Kidney epithelial cell (primary cell): Measurements from ENCODE around the gene LRRC19. TPM values are rescaled to one million over a fixed set of nuclear protein-coding genes. Genes with fewer than 3 reads are reported as not detected.

Source experiments
- DNase-seq: peaks from one replicate; pipeline ENCODE4 v3.0.0-alpha.2; 2010; ENCODE audit warnings: low read depth
- H3K27me3 ChIP-seq: 2 replicates; pipeline ENCODE4 v1.6.0; 2011; ENCODE audit warnings: low read length; ENCODE audit not compliant: control insufficient read depth, insufficient read depth
- H3K36me3 ChIP-seq: 2 replicates; pipeline ENCODE4 v1.5.1; 2011; ENCODE audit warnings: low read length; ENCODE audit not compliant: control insufficient read depth, insufficient read depth
- H3K4me3 ChIP-seq: 2 replicates; pipeline ENCODE4 v1.5.1; 2011; ENCODE audit warnings: low read depth, mild to moderate bottlenecking, control low read depth, low read length
- total RNA-seq: library from RNA; depleted of rRNA; stranded (reverse); fragments of >200 nt; gene quantifications from 2 replicates; pipeline ENCODE4 v1.2.3, GENCODE V29; 2015
- TF ChIP-seq, protein P1 (sequence below): IDR thresholded peaks from 2 replicates; pipeline ENCODE4 v1.5.1; 2011; ENCODE audit warnings: mild to moderate bottlenecking, moderate library complexity, low read length, control low read depth, inconsistent platforms; ENCODE audit not compliant: insufficient read depth, poor library complexity, severe bottlenecking

LRRC19 gene
- total RNA-seq, 1 donor from 2014 or later, result not detected

DNA sequence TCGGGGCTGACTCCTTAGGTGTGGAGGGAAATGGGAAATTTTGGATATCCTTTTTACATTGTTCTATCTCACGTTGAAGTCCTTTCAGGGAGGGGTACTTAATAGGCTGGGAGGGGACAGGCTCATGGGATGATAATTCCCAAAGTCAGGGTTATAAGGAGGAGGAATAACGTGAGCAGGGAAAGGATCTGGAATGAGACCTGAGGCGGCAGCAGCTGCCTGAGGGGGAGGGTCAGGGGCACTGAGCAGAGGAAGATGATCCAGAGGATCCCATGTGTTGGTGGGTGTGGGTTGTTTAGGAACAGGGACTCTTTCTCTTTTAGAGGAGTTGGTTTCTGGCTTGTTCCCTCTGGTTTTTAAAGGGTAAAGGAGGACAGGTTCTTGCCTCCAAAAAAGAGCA is 30.5 kb downstream of the LRRC19 start:
- Histone ChIP-seq H3K36me3 (no peaks in the 10 kb centered on the region), H3K4me3 (no peak overlapping the region), H3K27me3 (no peaks in the 10 kb centered on the region)
- no peak for DNase-seq
- TF ChIP-seq, protein P1, sequence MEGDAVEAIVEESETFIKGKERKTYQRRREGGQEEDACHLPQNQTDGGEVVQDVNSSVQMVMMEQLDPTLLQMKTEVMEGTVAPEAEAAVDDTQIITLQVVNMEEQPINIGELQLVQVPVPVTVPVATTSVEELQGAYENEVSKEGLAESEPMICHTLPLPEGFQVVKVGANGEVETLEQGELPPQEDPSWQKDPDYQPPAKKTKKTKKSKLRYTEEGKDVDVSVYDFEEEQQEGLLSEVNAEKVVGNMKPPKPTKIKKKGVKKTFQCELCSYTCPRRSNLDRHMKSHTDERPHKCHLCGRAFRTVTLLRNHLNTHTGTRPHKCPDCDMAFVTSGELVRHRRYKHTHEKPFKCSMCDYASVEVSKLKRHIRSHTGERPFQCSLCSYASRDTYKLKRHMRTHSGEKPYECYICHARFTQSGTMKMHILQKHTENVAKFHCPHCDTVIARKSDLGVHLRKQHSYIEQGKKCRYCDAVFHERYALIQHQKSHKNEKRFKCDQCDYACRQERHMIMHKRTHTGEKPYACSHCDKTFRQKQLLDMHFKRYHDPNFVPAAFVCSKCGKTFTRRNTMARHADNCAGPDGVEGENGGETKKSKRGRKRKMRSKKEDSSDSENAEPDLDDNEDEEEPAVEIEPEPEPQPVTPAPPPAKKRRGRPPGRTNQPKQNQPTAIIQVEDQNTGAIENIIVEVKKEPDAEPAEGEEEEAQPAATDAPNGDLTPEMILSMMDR, result no peak

DNA sequence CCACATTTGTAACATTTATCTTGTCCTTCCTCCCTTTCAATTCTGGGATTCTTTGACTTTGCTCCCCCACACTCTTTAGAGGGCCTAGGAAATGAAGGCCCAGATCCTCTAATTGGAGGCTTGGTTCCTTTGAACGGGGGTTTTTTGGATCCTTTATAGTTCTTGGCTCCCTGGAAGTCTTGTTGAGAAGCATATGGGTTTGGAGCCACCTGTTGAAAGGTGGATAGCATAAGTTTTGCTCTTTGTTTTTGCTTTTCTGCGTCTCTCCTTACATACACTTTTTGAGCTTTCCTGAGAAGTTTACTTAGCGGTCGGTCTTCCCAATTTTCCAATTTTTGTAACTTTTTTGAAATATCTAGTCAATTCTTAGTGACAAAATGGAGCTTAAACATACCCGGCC is 31.5 kb downstream of the LRRC19 start:
- TF ChIP-seq, protein P1, result no peak
- DNase-seq, result no peak
- H3K36me3 ChIP-seq, result no peaks in the 10 kb centered on the region
- no peaks in the 10 kb centered on the region for H3K27me3 ChIP-seq
- no peak overlapping the region for H3K4me3 ChIP-seq

DNA sequence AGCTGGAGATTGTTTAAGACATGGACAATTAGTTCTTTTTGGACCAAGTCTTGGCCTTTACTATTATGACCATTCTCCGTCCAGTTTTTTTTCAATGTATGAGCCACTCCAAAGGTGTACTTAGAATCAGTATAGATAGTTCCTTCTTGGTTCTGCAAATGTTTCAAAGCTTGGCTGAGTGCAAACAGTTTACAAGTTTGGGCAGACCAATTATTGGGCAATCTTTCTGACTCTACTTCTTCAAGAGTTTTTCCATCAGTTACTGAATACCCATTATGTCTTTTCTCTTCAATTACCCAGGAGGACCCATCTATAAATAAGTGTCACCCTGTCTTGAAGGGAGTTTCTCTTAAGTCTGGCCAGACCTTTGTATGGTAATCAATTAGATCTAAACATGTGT is 33.8 kb downstream of the LRRC19 start:
- TF ChIP-seq, protein P1, result no peak
- H3K4me3 ChIP-seq, result no peak overlapping the region
- no peak for DNase-seq
- H3K36me3 ChIP-seq, result no peaks in the 10 kb centered on the region
- no peaks in the 10 kb centered on the region for H3K27me3 ChIP-seq

DNA sequence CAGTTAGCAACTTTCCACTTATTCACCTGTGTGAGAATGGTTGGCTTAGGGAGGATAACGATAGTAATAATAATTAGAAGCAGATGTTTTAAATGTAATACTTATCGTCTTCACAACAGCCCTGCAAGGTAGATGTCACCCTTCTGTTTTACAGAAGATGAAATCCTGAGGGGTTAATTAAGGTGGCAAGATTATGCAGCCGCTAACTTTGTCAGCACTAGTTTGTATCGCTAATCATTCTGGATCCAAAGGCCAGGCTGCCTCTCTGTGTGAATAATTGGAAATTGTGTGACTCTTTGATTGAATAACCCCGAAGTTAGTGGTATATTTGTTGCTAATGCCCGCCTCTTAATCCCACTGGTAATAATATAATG is 48.6 kb downstream of the LRRC19 start:
- H3K27me3 ChIP-seq, result no peaks in the 10 kb centered on the region
- DNase-seq, result no peak
- H3K36me3 ChIP-seq, result no peaks in the 10 kb centered on the region
- TF ChIP-seq, protein P1, result no peak
- peak overlapping the region; percentile 54 for H3K4me3 ChIP-seq

DNA sequence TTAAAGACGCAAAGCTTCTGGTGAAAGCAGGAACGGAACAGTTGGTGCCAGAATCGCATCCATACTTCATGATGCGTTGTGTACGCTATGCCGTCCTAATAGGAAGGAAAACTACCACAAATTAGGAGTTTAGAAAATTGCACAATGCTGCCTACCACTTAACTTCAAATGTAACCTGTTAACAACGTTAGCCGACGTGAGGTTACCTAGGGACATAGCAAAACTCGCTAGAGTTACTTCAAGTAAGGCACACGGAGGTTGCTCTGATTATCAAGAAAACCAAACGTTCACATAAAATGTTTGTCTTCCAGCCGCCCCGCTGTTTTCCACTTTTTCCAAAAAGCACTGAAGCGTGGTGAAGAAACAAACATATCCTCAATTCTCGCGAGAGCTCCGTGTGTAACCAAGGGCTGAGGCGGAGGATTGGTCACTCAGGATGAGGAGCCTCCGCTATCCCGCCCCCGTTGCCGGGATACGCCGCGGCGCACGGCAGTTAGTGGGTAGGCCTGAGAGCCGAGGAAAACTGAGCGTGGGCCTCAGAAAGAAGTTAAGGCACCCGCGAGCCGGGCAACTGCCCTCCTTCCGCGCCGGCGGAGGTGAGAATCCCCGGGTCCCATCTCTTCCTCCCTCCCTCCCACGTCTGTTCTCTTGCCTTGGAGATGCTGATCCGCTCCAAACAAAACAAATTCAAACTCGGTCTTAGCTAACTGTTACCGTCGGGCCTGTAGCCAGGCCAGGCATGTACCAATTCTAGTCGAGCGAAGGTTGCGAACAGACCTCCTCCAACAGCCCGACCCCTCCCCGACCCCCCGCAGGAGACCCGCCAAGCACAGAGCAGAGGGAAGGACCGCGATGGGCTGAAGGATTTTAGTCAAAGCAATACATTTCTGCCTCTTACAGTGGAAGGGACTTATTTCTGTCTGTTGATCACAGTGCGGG is 49.3 kb downstream of the LRRC19 start, which contains the start of gene IFT74:
Gene IFT74, plus strand, starts transcription at position 492 of the 939 bp plus-strand sequence. CDS start 5,556 bp downstream, outside the sequence.
- peak; percentile 93 for DNase-seq
- TF ChIP-seq, protein P1, result no peak
- H3K36me3 ChIP-seq, result no peaks in the 10 kb centered on the region
- no peaks in the 10 kb centered on the region for H3K27me3 ChIP-seq
- peak within 1 kb of the TSS; percentile 54 for H3K4me3 ChIP-seq
